Liver (tissue), 9 donors: ENCODE results near the gene ARHGDIA. TPM values are rescaled to one million over a fixed set of nuclear protein-coding genes. Genes with fewer than 3 reads are reported as not detected.

Source experiments
- DNase-seq: peaks from one replicate; pipeline ENCODE4 v3.0.0-alpha.2; 2017; ENCODE audit warnings: low spot score
- H3K27ac ChIP-seq, 2 donors: one replicate each; pipeline ENCODE4 v1.7.0; 2013; ENCODE audit warnings: inconsistent platforms in 2 of 2, low read length in 2 of 2, control low read depth in 1 of 2, low read depth in 1 of 2, mild to moderate bottlenecking in 1 of 2
- H3K27me3 ChIP-seq, 4 donors: one replicate each; pipeline versions ENCODE4 v1.6.1 to v1.7.0; 2013; ENCODE audit warnings: low read length in 3 of 4, inconsistent platforms in 1 of 4, mild to moderate bottlenecking in 1 of 4, moderate library complexity in 1 of 4; ENCODE audit not compliant: control insufficient read depth in 4 of 4, insufficient read depth in 4 of 4
- H3K36me3 ChIP-seq, 4 donors: one replicate each; pipeline versions ENCODE4 v1.6.1 to v1.7.0; 2013; ENCODE audit warnings: low read length in 3 of 4, mild to moderate bottlenecking in 3 of 4, low read depth in 1 of 4, moderate library complexity in 1 of 4; ENCODE audit not compliant: control insufficient read depth in 4 of 4, insufficient read depth in 3 of 4
- H3K4me1 ChIP-seq, 4 donors: one replicate each; pipeline versions ENCODE4 v1.6.1 to v1.7.0; 2013; ENCODE audit warnings: low read length in 3 of 4, mild to moderate bottlenecking in 3 of 4, moderate library complexity in 1 of 4; ENCODE audit not compliant: control insufficient read depth in 4 of 4, insufficient read depth in 4 of 4
- H3K4me3 ChIP-seq, 3 donors: one replicate each; pipeline versions ENCODE4 v1.6.1 to v1.7.0; 2013; ENCODE audit warnings: low read length in 3 of 3, control low read depth in 1 of 3, low read depth in 1 of 3, mild to moderate bottlenecking in 1 of 3
- H3K9ac ChIP-seq, 2 donors: one replicate each; pipeline ENCODE4 v1.7.0; 2013; ENCODE audit warnings: low read length in 2 of 2, mild to moderate bottlenecking in 2 of 2, moderate library complexity in 2 of 2, control low read depth in 1 of 2, low read depth in 1 of 2
- H3K9me3 ChIP-seq, 4 donors: one replicate each; pipeline versions ENCODE4 v1.6.1 to v1.7.0; 2013; ENCODE audit warnings: low read length in 3 of 4; ENCODE audit not compliant: control insufficient read depth in 4 of 4
- FOXA1 ChIP-seq: IDR thresholded peaks from 2 replicates; pipeline ENCODE4 v1.6.1; 2016; ENCODE audit warnings: antibody characterized with exemption
- HNF4A ChIP-seq, 2 donors: conservative IDR thresholded peaks; 2 replicates each; pipeline ENCODE4 v1.6.1; 2016; ENCODE audit warnings: antibody characterized with exemption in 2 of 2, mild to moderate bottlenecking in 2 of 2
- HNF4G ChIP-seq: IDR thresholded peaks from 2 replicates; pipeline ENCODE4 v1.6.1; 2016; ENCODE audit warnings: antibody characterized with exemption
- RXRA ChIP-seq, 2 donors: IDR thresholded peaks; 2 replicates each; pipeline ENCODE4 v1.6.1; 2017 to 2018; ENCODE audit warnings: antibody characterized with exemption in 2 of 2, mild to moderate bottlenecking in 1 of 2
- SP1 ChIP-seq: IDR thresholded peaks from 2 replicates; pipeline ENCODE4 v1.6.1; 2018; ENCODE audit warnings: antibody characterized with exemption, mild to moderate bottlenecking
- ZBTB33 ChIP-seq: IDR thresholded peaks from 2 replicates; pipeline ENCODE4 v1.6.1; 2016; ENCODE audit warnings: antibody characterized with exemption
- whole genome bisulfite sequencing: extraction: QIAGEN DNeasy Blood & Tissue Kit; methylation state at CpG from one replicate; pipeline ENCODE4 v1.1.7; 2013; 5-methylcytosine and 5-hydroxymethylcytosine counted together
- polyA plus RNA-seq, 2 donors: library from polyadenylated mRNA; stranded (reverse) in 1 of 2; unstranded in 1 of 2; fragments of 200-250 nt in 1 of 2; fragments of >200 nt in 1 of 2; fragmentation: Nextera tagmentation in 1 of 2; extraction: Ambion mirVana in 1 of 2; gene quantifications; one replicate each; pipeline versions ENCODE4 v1.2.1 to v1.2.3, GENCODE V29; 2013 to 2015
- total RNA-seq, 2 donors: library from RNA; depleted of rRNA; stranded (reverse); fragments of >200 nt; gene quantifications; one replicate each; pipeline ENCODE4 v1.2.3, GENCODE V29; 2014
- donor health status: healthy.
- donor health status: healthy.
- donor health status: healthy.
- donor health status: healthy.
- donor health status: healthy.

The ARHGDIA gene
- total and polyA plus RNA-seq, 4 donors = 35.5 to 142 (median 75.3) TPM

GRCh38 chr17:81819708-81820107, 51.4 kb downstream of the ARHGDIA start:
- Histone ChIP-seq H3K4me3 (no peak overlapping the region), H3K9ac (no peak overlapping the region), H3K36me3 (peaks cover 0 to 5% (median 0%) of the 10 kb centered on the region in 4 donors), H3K9me3 (no peaks in the 10 kb centered on the region), H3K27ac (no peak overlapping the region), H3K4me1 (peaks cover 8 to 20% (median 15%) of the 10 kb centered on the region in 4 donors), H3K27me3 (no peaks in the 10 kb centered on the region)
- TF ChIP-seq HNF4G (no peak), HNF4A (conservative IDR thresholded peaks at IDR 0.05) (no peak), SP1 (no peak), FOXA1 (no peak), RXRA (IDR thresholded peaks at IDR 0.05) (no peak)
- 53% methylated on average over 13 of the region's 13 CpGs for WGBS
- DNase-seq = no peak

- DNase-seq = no peak
- H3K4me1 ChIP-seq = peaks cover 8 to 18% (median 15%) of the 10 kb centered on the region in 4 donors
- H3K27ac ChIP-seq = no peak overlapping the region
- no peak overlapping the region for H3K4me3 ChIP-seq
- H3K27me3 ChIP-seq = no peaks in the 10 kb centered on the region
- TF ChIP-seq FOXA1 (no peak), ZBTB33 (no peak), RXRA (IDR thresholded peaks at IDR 0.05) (no peak)
- H3K36me3 ChIP-seq = peaks cover 0 to 3% (median 0%) of the 10 kb centered on the region in 4 donors
- no peak overlapping the region for H3K9ac ChIP-seq
- H3K9me3 ChIP-seq = no peaks in the 10 kb centered on the region
- 64% methylated on average over 7 of the region's 7 CpGs for WGBS
These were observed 53.4 kb downstream of the ARHGDIA start for GRCh38 chr17:81817758-81818147.

Other genes starting within 250 kb of the ARHGDIA start
Only the 30 nearest of the 31 such genes appear.
- under 1 TPM; 0.17 to 0.84 TPM for gene TSPAN10, start 234.1 kb downstream of the ARHGDIA start, total RNA-seq
- gene TSPAN10, start 234.1 kb downstream of the ARHGDIA start, polyA plus RNA-seq = under 1 TPM; 0.22 to 0.36 TPM
- gene PDE6G, start 214.8 kb downstream of the ARHGDIA start, total RNA-seq = 1 to 10 TPM in 1 of 2 donors, under 1 TPM in 1; 0.25 to 1.2 TPM
- 1 to 10 TPM; 1.3 to 1.9 TPM for gene PDE6G, start 214.8 kb downstream of the ARHGDIA start, polyA plus RNA-seq
- 10 to 100 TPM; 11.2 to 15.2 TPM for gene OXLD1, start 204.7 kb downstream of the ARHGDIA start, total RNA-seq
- 10 to 100 TPM; 22.8 to 26.4 TPM for gene OXLD1, start 204.7 kb downstream of the ARHGDIA start, polyA plus RNA-seq
- 1 to 10 TPM; 4.3 to 4.8 TPM for gene CCDC137, start 204.6 kb downstream of the ARHGDIA start, total RNA-seq
- 1 to 10 TPM; 5.7 to 6.9 TPM for gene CCDC137, start 204.6 kb downstream of the ARHGDIA start, polyA plus RNA-seq
- gene ARL16, start 187.5 kb downstream of the ARHGDIA start, total RNA-seq = 10 to 100 TPM in 1 of 2 donors, 1 to 10 TPM in 1; 9.8 to 12.9 TPM
- gene ARL16, start 187.5 kb downstream of the ARHGDIA start, polyA plus RNA-seq = 10 to 100 TPM in 1 of 2 donors, 1 to 10 TPM in 1; 7.9 to 24.3 TPM
- gene HGS, start 187.3 kb downstream of the ARHGDIA start, total RNA-seq = 10 to 100 TPM; 27.6 to 31.6 TPM
- gene HGS, start 187.3 kb downstream of the ARHGDIA start, polyA plus RNA-seq = 10 to 100 TPM; 21.8 to 28.7 TPM
- gene MRPL12, start 168.0 kb downstream of the ARHGDIA start, total RNA-seq = 10 to 100 TPM in 1 of 2 donors, 1 to 10 TPM in 1; 9.1 to 15.1 TPM
- 100 to 1,000 TPM; 103 to 121 TPM for gene MRPL12, start 168.0 kb downstream of the ARHGDIA start, polyA plus RNA-seq
- 10 to 100 TPM; 19.8 to 54.6 TPM for gene SLC25A10, start 159.1 kb downstream of the ARHGDIA start, total RNA-seq
- gene SLC25A10, start 159.1 kb downstream of the ARHGDIA start, polyA plus RNA-seq = 10 to 100 TPM; 36.7 to 51.2 TPM
- gene GCGR, start 67.2 kb downstream of the ARHGDIA start, total RNA-seq = 10 to 100 TPM; 20.7 to 72.0 TPM
- 10 to 100 TPM; 42.0 to 55.8 TPM for gene GCGR, start 67.2 kb downstream of the ARHGDIA start, polyA plus RNA-seq
- gene MCRIP1, start 38.0 kb downstream of the ARHGDIA start, total RNA-seq = 10 to 100 TPM; 16.6 to 42.0 TPM
- gene MCRIP1, start 38.0 kb downstream of the ARHGDIA start, polyA plus RNA-seq = 10 to 100 TPM; 24.2 to 28.2 TPM
- gene PPP1R27, start 36.3 kb downstream of the ARHGDIA start, total RNA-seq = not detected
- under 1 TPM; 0.31 to 0.35 TPM for gene PPP1R27, start 36.3 kb downstream of the ARHGDIA start, polyA plus RNA-seq
- gene P4HB, start 10.8 kb downstream of the ARHGDIA start, total RNA-seq = 1,000 to 10,000 TPM; 1,086 to 3,361 TPM
- 1,000 to 10,000 TPM in 1 of 2 donors, 100 to 1,000 TPM in 1; 1,000 to 2,066 TPM for gene P4HB, start 10.8 kb downstream of the ARHGDIA start, polyA plus RNA-seq
- gene ALYREF, start 20.2 kb upstream of the ARHGDIA start, total RNA-seq = 10 to 100 TPM; 22.6 to 67.4 TPM
- 10 to 100 TPM in 1 of 2 donors, 1 to 10 TPM in 1; 2.5 to 24.6 TPM for gene ALYREF, start 20.2 kb upstream of the ARHGDIA start, polyA plus RNA-seq
- 10 to 100 TPM; 71.0 to 78.7 TPM for gene ANAPC11, start 20.4 kb upstream of the ARHGDIA start, total RNA-seq
- gene ANAPC11, start 20.4 kb upstream of the ARHGDIA start, polyA plus RNA-seq = 100 to 1,000 TPM; 160 to 246 TPM
- gene NPB, start 30.9 kb upstream of the ARHGDIA start, total RNA-seq = under 1 TPM; 0.25 to 0.84 TPM
- gene NPB, start 30.9 kb upstream of the ARHGDIA start, polyA plus RNA-seq = under 1 TPM; 0.15 to 0.92 TPM
- 100 to 1,000 TPM in 1 of 2 donors, 10 to 100 TPM in 1; 86.0 to 101 TPM for gene PCYT2, start 40.1 kb upstream of the ARHGDIA start, total RNA-seq
- 10 to 100 TPM; 63.9 to 90.9 TPM for gene PCYT2, start 40.1 kb upstream of the ARHGDIA start, polyA plus RNA-seq
- 10 to 100 TPM; 13.5 to 16.5 TPM for gene SIRT7, start 46.8 kb upstream of the ARHGDIA start, total RNA-seq
- gene SIRT7, start 46.8 kb upstream of the ARHGDIA start, polyA plus RNA-seq = 1 to 10 TPM; 7.1 to 9.4 TPM
- gene MAFG, start 56.4 kb upstream of the ARHGDIA start, total RNA-seq = 10 to 100 TPM; 11.7 to 17.0 TPM
- 1 to 10 TPM; 3.0 to 6.1 TPM for gene MAFG, start 56.4 kb upstream of the ARHGDIA start, polyA plus RNA-seq
- gene PYCR1, start 66.0 kb upstream of the ARHGDIA start, total RNA-seq = 10 to 100 TPM; 10.4 to 14.1 TPM
- 1 to 10 TPM; 5.0 to 5.1 TPM for gene PYCR1, start 66.0 kb upstream of the ARHGDIA start, polyA plus RNA-seq
- not detected for gene MYADML2, start 75.9 kb upstream of the ARHGDIA start, total RNA-seq
- not detected for gene MYADML2, start 75.9 kb upstream of the ARHGDIA start, polyA plus RNA-seq
- gene NOTUM, start 89.8 kb upstream of the ARHGDIA start, total RNA-seq = 1 to 10 TPM in 1 of 2 donors, under 1 TPM in 1; 0.19 to 5.4 TPM
- 1 to 10 TPM; 1.1 to 2.0 TPM for gene NOTUM, start 89.8 kb upstream of the ARHGDIA start, polyA plus RNA-seq
- gene ASPSCR1, start 106.3 kb upstream of the ARHGDIA start, total RNA-seq = 10 to 100 TPM; 17.8 to 26.2 TPM
- gene ASPSCR1, start 106.3 kb upstream of the ARHGDIA start, polyA plus RNA-seq = 10 to 100 TPM; 19.0 to 21.7 TPM
- gene CENPX, start 151.5 kb upstream of the ARHGDIA start, total RNA-seq = 10 to 100 TPM; 22.5 to 40.6 TPM
- gene CENPX, start 151.5 kb upstream of the ARHGDIA start, polyA plus RNA-seq = 10 to 100 TPM; 49.2 to 83.9 TPM
- 10 to 100 TPM in 1 of 2 donors, 1 to 10 TPM in 1; 7.2 to 14.1 TPM for gene LRRC45, start 152.0 kb upstream of the ARHGDIA start, total RNA-seq
- 1 to 10 TPM; 4.0 to 6.8 TPM for gene LRRC45, start 152.0 kb upstream of the ARHGDIA start, polyA plus RNA-seq
- gene RAC3, start 160.3 kb upstream of the ARHGDIA start, total RNA-seq = 1 to 10 TPM; 3.1 to 6.3 TPM
- 1 to 10 TPM in 1 of 2 donors, under 1 TPM in 1; 0.63 to 3.5 TPM for gene RAC3, start 160.3 kb upstream of the ARHGDIA start, polyA plus RNA-seq
- 100 to 1,000 TPM in 1 of 2 donors, 10 to 100 TPM in 1; 58.6 to 504 TPM for gene DCXR, start 166.4 kb upstream of the ARHGDIA start, total RNA-seq
- gene DCXR, start 166.4 kb upstream of the ARHGDIA start, polyA plus RNA-seq = 1,000 to 10,000 TPM in 1 of 2 donors, 100 to 1,000 TPM in 1; 667 to 1,190 TPM
- gene RFNG, start 180.5 kb upstream of the ARHGDIA start, total RNA-seq = 10 to 100 TPM; 15.0 to 23.7 TPM
- 10 to 100 TPM; 23.2 to 36.0 TPM for gene RFNG, start 180.5 kb upstream of the ARHGDIA start, polyA plus RNA-seq
- gene GPS1, start 180.6 kb upstream of the ARHGDIA start, total RNA-seq = 10 to 100 TPM; 59.4 to 66.3 TPM
- 10 to 100 TPM; 53.9 to 58.3 TPM for gene GPS1, start 180.6 kb upstream of the ARHGDIA start, polyA plus RNA-seq
- gene DUS1L, start 194.5 kb upstream of the ARHGDIA start, total RNA-seq = 10 to 100 TPM; 40.6 to 59.5 TPM
- gene DUS1L, start 194.5 kb upstream of the ARHGDIA start, polyA plus RNA-seq = 10 to 100 TPM; 47.2 to 74.7 TPM
- gene FASN, start 226.9 kb upstream of the ARHGDIA start, total RNA-seq = 100 to 1,000 TPM; 184 to 229 TPM
- 10 to 100 TPM; 53.1 to 75.3 TPM for gene FASN, start 226.9 kb upstream of the ARHGDIA start, polyA plus RNA-seq